HG03064 (cell line): ENCODE measurements around the gene USP22.

ENCODE experiments used
- ATAC-seq: cut with Tn5 transposase; IDR thresholded peaks from one replicate; pipeline ENCODE4 v1.9.1; 2021; ENCODE audit warnings: low read depth; ENCODE audit not compliant: unreplicated experiment

USP22 gene

GRCh38 chr17:21024024-21024423 lies 18.8 kb downstream of the USP22 start:
- ATAC-seq, result no peak

GRCh38 chr17:21021208-21021803 lies 21.5 kb downstream of the USP22 start:
- ATAC-seq, result no peak

DNA sequence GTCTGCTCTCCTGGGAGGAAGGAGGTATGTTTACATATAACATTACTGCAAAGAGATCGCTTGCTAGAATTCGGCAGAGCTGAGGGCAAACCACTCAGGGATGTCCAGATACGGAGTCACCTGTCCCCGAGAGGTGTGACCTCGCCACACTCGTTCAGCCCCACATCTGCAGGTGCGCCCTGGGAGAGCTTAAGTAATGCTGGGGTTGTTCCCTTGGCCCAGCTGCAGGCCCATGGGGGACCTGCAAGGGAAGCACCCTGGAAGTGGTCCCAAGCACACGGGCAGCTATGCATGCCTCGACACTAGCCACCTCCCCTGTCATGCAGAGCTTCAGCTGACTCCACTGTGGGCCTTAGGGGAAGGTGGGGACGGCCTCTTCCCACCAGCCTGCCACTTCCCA lies 22.2 kb downstream of the USP22 start:
- ATAC-seq, result no peak

GRCh38 chr17:21019976-21020586 lies 22.7 kb downstream of the USP22 start:
- no peak for ATAC-seq

- no peak for ATAC-seq
Measured at GRCh38 chr17:21018894-21019293, 23.9 kb downstream of the USP22 start.

DNA sequence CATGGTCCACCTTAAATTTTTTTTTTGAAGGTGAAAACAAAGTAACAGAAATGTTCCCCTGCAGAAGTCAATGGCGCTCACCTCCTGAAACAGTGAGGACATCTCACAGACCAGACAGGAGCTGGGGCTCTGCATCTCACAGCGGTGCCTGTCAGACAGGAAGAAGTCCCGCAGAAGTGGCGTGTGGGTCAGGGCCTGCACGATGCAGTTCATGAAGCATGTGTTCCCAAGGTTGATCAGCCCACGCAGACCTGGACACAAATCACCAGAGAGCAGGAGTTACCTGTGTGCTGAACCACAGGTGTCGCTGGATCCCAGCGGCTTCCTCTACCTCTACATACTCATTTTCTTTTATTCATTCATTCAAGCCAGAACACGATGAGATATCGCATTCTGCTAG lies 24.9 kb downstream of the USP22 start:
- ATAC-seq, result no peak

DNA sequence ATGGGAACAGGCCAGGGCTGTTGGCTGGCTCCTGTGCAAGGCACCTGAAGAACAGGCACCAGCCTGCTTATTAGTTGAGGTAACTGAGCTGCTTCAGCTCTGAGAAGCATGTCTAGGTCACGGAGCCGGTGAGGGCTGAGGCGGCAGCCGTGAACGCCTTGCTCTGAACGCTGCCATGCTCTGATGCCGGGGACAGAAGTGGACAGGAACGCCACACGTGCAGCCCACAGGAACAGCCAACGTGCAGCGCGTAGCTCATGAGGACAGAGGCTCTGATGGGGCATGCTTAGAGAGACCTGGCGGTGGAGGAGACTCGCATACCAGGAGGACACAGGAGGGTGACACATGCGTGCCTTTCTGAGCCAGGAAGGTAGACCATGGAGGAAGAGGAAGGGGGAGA lies 25.6 kb downstream of the USP22 start:
- no peak for ATAC-seq

DNA sequence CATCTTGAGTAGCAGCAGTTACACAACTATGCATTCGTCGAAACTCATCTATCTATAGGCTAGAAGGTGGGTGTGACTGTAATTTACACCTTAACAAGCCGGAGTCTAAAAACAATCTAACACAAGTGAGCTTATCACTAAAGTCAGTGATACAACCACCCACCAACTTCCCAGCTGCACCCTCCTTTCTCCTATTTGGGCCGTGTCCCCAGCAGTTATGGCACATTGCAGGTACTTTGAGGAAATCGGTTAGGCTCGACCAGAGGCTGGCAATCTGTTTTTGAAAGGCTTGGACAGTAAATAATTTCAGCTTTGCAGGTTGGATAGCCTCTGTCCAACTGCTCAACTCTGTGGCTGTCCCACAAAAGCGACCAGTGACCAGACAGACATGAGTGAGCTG lies 26.0 kb downstream of the USP22 start:
- no peak for ATAC-seq

GRCh38 chr17:21015564-21015963 lies 27.2 kb downstream of the USP22 start:
- ATAC-seq, result no peak

DNA sequence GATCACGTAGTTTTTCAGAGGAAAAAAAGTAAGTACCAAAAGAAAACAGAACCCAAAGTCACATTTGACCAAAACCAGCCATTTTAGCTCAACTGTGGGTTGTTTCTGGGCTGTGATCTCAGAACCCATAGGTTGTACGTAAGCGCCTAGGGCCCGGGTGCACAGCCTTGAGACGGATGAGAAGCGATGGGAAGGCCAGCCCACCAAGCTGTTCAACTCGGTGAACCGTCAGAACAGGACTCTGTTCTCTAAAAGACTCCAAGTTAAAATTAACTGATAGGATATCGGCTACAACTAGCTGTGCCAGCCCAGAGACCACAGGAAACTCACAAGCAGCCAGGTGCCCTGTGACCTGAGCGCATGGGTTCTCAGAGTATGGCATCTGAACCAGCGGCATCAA lies 28.3 kb downstream of the USP22 start:
- ATAC-seq, result no peak

DNA sequence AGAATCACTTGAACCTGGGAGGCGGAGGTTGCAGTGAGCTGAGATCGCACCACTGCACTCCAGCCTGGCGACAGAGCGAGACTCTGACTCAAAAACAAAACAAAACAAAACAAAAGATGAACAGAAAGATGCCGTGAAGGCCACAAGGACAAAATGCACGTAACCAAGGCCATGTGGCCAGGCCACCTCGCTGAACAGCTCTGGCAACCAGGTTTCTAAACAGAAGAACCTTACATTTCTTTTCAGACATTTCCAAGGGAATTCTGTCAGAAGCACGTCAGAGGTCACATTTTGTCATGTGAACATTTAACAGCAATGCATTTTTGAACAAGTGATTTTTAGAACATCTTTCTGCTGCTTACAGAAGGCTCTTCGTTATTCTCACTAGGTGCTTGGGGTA lies 28.8 kb downstream of the USP22 start:
- ATAC-seq, result no peak

- ATAC-seq, result no peak
Measured at GRCh38 chr17:21012736-21013135, 30.1 kb downstream of the USP22 start.

- no peak for ATAC-seq
Measured at GRCh38 chr17:21010705-21011596, 31.9 kb downstream of the USP22 start.

GRCh38 chr17:21008992-21009671 lies 33.7 kb downstream of the USP22 start:
- ATAC-seq, result no peak

DNA sequence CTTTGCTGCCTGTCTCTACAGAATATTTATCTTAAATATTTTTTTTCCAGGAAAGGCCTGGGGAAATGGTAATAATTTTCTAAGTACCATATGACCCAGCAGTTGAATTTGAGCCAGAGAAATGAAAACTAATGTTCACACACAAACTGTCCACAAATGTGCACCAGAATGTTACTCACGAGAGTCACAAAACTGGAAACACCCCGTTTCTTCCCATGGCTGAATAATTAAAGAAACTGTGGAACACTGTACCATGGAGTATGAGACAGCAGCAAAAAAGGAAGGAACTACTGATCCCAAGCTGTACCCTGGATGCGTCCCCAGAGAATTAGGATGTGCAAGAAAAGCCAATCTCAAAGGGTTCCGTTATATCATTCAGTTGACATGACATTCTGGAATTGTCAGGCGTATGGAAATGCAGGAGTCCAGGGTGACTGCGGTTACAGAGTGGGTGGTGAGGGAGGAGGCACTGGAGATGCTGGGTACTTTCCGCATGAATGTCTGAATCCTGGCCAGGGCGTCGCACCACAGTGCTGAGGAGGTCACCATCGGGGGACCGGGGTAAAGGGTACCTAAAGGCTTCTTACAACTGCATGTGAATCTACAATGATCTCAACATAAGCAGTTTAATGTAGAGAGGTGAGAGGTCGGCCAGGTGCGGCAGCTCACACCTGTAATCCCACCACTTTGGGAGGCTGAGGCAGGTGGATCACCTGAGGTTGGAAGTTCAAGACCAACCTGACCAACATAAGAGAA lies 34.5 kb downstream of the USP22 start:
- no peak for ATAC-seq

GRCh38 chr17:21007646-21008045 lies 35.2 kb downstream of the USP22 start:
- ATAC-seq, result no peak

- ATAC-seq, result no peak
Measured at GRCh38 chr17:21005803-21006202, 37.0 kb downstream of the USP22 start.

DNA sequence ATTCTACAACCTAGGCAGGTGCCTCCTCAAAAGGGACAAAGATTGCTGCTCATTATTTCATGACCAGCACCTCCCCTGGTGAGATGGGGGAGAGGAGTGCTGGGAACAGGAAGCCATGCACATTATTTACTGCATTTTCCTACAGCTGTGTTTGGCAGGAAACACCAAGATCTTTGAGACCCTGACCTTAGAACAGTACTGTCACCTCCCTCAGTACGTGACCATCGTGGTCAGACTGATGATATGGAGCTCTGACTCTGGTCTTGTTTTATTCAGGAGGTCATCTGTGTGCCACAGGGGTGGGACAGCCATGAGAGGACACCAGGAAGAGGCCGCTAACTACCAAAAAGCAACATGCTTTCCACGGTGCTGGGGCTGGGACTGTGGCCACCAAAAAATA lies 37.4 kb downstream of the USP22 start:
- no peak for ATAC-seq

GRCh38 chr17:21004016-21004930 lies 38.5 kb downstream of the USP22 start:
- ATAC-seq, result no peak
